ENCODE measurements around the gene TNFSF13B.

TNFSF13B gene

DNA sequence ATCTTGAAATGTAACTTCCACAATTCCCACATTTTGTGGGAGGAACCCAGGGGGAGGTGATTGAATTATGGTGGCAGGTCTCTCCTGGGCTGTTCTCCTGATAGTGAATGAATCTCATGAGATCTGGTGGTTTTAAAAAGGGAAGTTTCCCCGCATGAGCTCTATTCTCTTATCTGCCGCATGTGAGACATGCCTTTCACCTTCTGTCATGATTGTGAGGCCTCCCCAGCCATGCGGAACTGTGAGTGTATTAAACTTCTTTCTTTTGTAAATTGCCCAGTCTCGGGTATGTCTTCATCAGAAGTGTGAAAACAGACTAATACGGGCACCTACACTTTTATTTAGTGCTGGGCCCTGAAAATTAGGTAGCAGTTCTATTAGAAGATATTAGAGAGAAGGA, 45.8 kb downstream of the TNFSF13B start:
- no peaks in the 10 kb centered on the region for H3K79me2 ChIP-seq (ENCODE audit: insufficient read depth, low read depth)
- H3K9ac ChIP-seq = no peak overlapping the region
- no peaks in the 10 kb centered on the region for H3K36me3 ChIP-seq (ENCODE audit: insufficient read depth)
- H3K4me1 ChIP-seq (ENCODE audit: low read depth, poor library complexity, severe bottlenecking) = no peaks in the 10 kb centered on the region
- no peak overlapping the region for H2AFZ ChIP-seq (ENCODE audit: low read depth)
- H3K4me2 ChIP-seq = no peak overlapping the region
- H3K27me3 ChIP-seq (ENCODE audit: insufficient read depth, low read depth) = no peaks in the 10 kb centered on the region
- no peaks in the 10 kb centered on the region for H4K20me1 ChIP-seq (ENCODE audit: insufficient read depth)
- no peak overlapping the region for H3K27ac ChIP-seq
- H3K4me3 ChIP-seq (IDR thresholded peaks at IDR 0.05; ENCODE audit: insufficient read depth, low read depth, low read length) = no peak overlapping the region
- TF ChIP-seq, protein P1, sequence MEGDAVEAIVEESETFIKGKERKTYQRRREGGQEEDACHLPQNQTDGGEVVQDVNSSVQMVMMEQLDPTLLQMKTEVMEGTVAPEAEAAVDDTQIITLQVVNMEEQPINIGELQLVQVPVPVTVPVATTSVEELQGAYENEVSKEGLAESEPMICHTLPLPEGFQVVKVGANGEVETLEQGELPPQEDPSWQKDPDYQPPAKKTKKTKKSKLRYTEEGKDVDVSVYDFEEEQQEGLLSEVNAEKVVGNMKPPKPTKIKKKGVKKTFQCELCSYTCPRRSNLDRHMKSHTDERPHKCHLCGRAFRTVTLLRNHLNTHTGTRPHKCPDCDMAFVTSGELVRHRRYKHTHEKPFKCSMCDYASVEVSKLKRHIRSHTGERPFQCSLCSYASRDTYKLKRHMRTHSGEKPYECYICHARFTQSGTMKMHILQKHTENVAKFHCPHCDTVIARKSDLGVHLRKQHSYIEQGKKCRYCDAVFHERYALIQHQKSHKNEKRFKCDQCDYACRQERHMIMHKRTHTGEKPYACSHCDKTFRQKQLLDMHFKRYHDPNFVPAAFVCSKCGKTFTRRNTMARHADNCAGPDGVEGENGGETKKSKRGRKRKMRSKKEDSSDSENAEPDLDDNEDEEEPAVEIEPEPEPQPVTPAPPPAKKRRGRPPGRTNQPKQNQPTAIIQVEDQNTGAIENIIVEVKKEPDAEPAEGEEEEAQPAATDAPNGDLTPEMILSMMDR (conservative IDR thresholded peaks at IDR 0.05; ENCODE audit: low read depth, low read length) = no peak

DNA sequence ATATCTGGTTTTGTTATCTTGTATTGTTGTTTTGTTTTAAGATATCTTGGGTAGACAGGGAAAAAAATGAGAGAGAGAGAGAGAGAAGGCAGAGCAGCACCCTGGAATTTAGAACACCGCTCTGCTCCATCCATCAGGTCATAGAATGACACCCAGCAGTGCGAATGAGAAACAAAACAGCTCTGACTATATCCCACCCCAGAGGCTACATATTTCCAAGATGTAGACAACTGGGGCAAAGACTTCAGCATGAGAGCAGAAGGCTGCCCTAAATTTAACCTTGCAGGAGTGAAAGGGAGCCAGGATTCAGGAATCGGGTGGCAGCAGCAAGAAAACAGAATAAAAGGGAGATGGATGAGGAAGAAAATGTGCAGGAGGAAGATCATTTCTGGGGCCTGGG, 46.5 kb downstream of the TNFSF13B start:
- TF ChIP-seq, protein P1 (conservative IDR thresholded peaks at IDR 0.05; ENCODE audit: low read depth, low read length) = no peak
- Histone ChIP-seq H3K36me3 (ENCODE audit: insufficient read depth) (no peaks in the 10 kb centered on the region), H3K79me2 (ENCODE audit: insufficient read depth, low read depth) (no peaks in the 10 kb centered on the region), H3K9ac (no peak overlapping the region), H3K27ac (no peak overlapping the region), H4K20me1 (ENCODE audit: insufficient read depth) (no peaks in the 10 kb centered on the region), H3K27me3 (ENCODE audit: insufficient read depth, low read depth) (no peaks in the 10 kb centered on the region), H3K4me2 (no peak overlapping the region), H2AFZ (ENCODE audit: low read depth) (no peak overlapping the region), H3K4me3 (IDR thresholded peaks at IDR 0.05; ENCODE audit: insufficient read depth, low read depth, low read length) (no peak overlapping the region), H3K4me1 (ENCODE audit: low read depth, poor library complexity, severe bottlenecking) (no peaks in the 10 kb centered on the region)

DNA sequence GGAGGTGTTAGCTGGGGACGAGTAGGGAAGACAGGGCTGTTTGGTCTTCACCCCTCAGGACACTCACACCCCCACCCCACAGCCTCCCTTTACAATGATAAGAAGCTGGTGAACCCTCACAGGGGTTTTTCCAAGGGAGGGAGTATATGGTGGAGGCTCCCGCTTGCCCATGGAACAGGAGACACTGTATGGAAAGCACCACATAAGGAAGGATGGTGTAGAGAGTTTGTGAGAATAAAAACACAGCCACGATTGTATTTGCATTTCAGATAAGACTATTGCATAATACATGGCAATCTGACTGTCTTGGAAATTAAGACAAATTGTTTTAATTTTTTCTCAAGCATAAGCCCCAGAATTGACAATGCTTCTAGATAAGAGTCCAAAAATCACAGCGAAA, 46.9 kb downstream of the TNFSF13B start:
- H3K4me1 ChIP-seq (ENCODE audit: low read depth, poor library complexity, severe bottlenecking) = no peaks in the 10 kb centered on the region
- H3K9ac ChIP-seq = no peak overlapping the region
- H3K27me3 ChIP-seq (ENCODE audit: insufficient read depth, low read depth) = no peaks in the 10 kb centered on the region
- TF ChIP-seq, protein P1 (conservative IDR thresholded peaks at IDR 0.05; ENCODE audit: low read depth, low read length) = no peak
- H3K4me2 ChIP-seq = no peak overlapping the region
- H2AFZ ChIP-seq (ENCODE audit: low read depth) = no peak overlapping the region
- H3K79me2 ChIP-seq (ENCODE audit: insufficient read depth, low read depth) = no peaks in the 10 kb centered on the region
- H3K4me3 ChIP-seq (IDR thresholded peaks at IDR 0.05; ENCODE audit: insufficient read depth, low read depth, low read length) = no peak overlapping the region
- H3K36me3 ChIP-seq (ENCODE audit: insufficient read depth) = no peaks in the 10 kb centered on the region
- H3K27ac ChIP-seq = no peak overlapping the region
- no peaks in the 10 kb centered on the region for H4K20me1 ChIP-seq (ENCODE audit: insufficient read depth)

DNA sequence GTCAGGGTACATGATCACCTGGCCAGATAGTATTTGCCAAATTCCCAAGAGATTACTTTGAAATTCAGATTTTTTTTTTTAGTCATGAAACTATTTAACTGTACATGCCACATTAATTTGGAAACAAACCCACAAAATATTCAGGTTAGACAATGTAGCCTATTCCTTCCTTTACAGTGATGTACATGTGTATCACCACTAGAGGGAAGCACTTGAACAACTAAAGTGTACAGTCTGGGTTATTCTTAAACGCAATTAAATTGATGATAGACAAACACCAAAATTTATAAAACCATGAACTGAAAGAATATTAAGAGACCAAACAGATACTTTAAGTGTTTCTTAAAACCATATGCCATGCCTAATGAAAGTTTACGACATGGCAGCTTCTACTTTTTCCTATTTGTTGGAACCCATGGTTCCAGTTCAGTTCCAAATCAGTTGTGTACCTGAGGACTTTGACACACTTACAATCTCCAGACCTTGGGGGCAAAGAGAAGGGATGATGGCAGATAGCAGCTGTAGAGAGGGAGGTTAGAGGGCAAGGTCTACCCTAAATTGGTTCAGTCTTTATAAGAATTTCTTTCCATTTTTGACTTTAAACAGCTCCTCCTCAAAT, 52.8 kb downstream of the TNFSF13B start:
- H3K27ac ChIP-seq = no peak overlapping the region
- no peak overlapping the region for H2AFZ ChIP-seq (ENCODE audit: low read depth)
- H3K79me2 ChIP-seq (ENCODE audit: insufficient read depth, low read depth) = no peaks in the 10 kb centered on the region
- H3K36me3 ChIP-seq (ENCODE audit: insufficient read depth) = no peaks in the 10 kb centered on the region
- no peak overlapping the region for H3K4me2 ChIP-seq
- H3K4me3 ChIP-seq (IDR thresholded peaks at IDR 0.05; ENCODE audit: insufficient read depth, low read depth, low read length) = no peak overlapping the region
- no peaks in the 10 kb centered on the region for H3K4me1 ChIP-seq (ENCODE audit: low read depth, poor library complexity, severe bottlenecking)
- H3K27me3 ChIP-seq (ENCODE audit: insufficient read depth, low read depth) = no peaks in the 10 kb centered on the region
- TF ChIP-seq, protein P1 (conservative IDR thresholded peaks at IDR 0.05; ENCODE audit: low read depth, low read length) = peak; percentile 71
- H4K20me1 ChIP-seq (ENCODE audit: insufficient read depth) = no peaks in the 10 kb centered on the region
- no peak overlapping the region for H3K9ac ChIP-seq
